NCI-H128 (cell line): Measurements from ENCODE around the gene SRSF9.
"Not testable (repeated sequence)": the region's sequence is repeated elsewhere in the genome, so short reads cannot be mapped to it uniquely, and the experiment has no call there.

ENCODE experiments used
- DNase-seq: peaks from one replicate; lab custom pipeline; 2025; ENCODE audit not compliant: unreplicated experiment; lab: John Stamatoyannopoulos, UW

Gene SRSF9

GRCh38 chr12:120453060-120453750 lies 16.3 kb downstream of the SRSF9 start:
- DNase-seq: no peak

- DNase-seq: not testable (repeated sequence)
These were observed 17.0 kb downstream of the SRSF9 start for GRCh38 chr12:120452524-120452923.

- DNase-seq: no peak
These were observed 21.6 kb downstream of the SRSF9 start for GRCh38 chr12:120447992-120448391.

GRCh38 chr12:120446844-120447178 lies 22.7 kb downstream of the SRSF9 start:
- DNase-seq: not testable (repeated sequence)

GRCh38 chr12:120445911-120446843 lies 23.4 kb downstream of the SRSF9 start, which contains the start of the genes GATC and TRIAP1:
Gene GATC (plus strand): TSS chr12:120446444. CDS start chr12:120446481, 37 bp downstream.
Gene TRIAP1 (minus strand): TSS chr12:120446384. CDS start chr12:120446372, 12 bp downstream.
- DNase-seq: peak; percentile 60

GRCh38 chr12:120444676-120445075 lies 24.9 kb downstream of the SRSF9 start:
- no peak for DNase-seq

- peak; percentile 20 for DNase-seq
These were observed 29.8 kb downstream of the SRSF9 start for GRCh38 chr12:120439646-120440247.

- DNase-seq: no peak
These were observed 30.9 kb downstream of the SRSF9 start for GRCh38 chr12:120438495-120439198.

GRCh38 chr12:120437735-120438494 lies 31.6 kb downstream of the SRSF9 start, which contains the start of gene COX6A1:
Gene COX6A1 (plus strand): TSS chr12:120438113. CDS start chr12:120438127, 14 bp downstream.
- DNase-seq: peak; percentile 99

- no peak for DNase-seq
These were observed 36.6 kb downstream of the SRSF9 start for GRCh38 chr12:120432772-120433525.

- DNase-seq: no peak
These were observed 40.2 kb downstream of the SRSF9 start for GRCh38 chr12:120429368-120429767.

- no peak for DNase-seq
These were observed 40.8 kb downstream of the SRSF9 start for GRCh38 chr12:120428597-120429229.

- DNase-seq: no peak
These were observed 43.8 kb downstream of the SRSF9 start for GRCh38 chr12:120425797-120426196.

GRCh38 chr12:120422892-120423456 lies 46.6 kb downstream of the SRSF9 start:
- no peak for DNase-seq

GRCh38 chr12:120421701-120422100 lies 47.8 kb downstream of the SRSF9 start:
- no peak for DNase-seq

- no peak for DNase-seq
These were observed 51.5 kb downstream of the SRSF9 start for GRCh38 chr12:120417917-120418580.

- DNase-seq: no peak
These were observed 52.9 kb downstream of the SRSF9 start for GRCh38 chr12:120416490-120417216.
